Activated CD8-positive, alpha-beta memory T cell treated with anti-CD3 and anti-CD28 coated beads, Interleukin-2, amount 50 U/mL, for 24 hours (primary cell): ENCODE results near the gene RRH.

Source experiments
- DNase-seq: peaks from one replicate; pipeline ENCODE4 v3.0.0-alpha.2; 2020; ENCODE audit errors: extremely low read depth

Gene RRH

DNA sequence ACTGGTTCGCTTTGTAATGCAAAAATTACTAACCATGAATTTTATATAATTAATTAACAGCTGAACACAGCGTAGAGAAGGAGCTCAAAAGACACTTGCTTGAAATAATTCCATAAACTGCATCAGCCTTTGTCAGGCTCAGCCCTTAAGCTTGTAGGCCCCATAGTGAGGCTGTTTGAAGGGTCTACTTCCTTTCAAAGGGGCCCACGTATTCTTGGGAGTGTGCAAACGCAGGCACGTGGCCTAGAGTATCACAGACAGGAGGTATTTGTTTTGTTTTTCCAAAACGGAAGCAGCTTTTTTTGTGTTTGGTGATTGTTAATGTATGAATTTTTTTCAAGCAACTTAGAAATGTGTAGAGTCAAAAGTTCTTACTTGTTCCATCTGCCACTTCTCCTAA is 59.3 kb downstream of the RRH start:
- DNase-seq, result no peak

DNA sequence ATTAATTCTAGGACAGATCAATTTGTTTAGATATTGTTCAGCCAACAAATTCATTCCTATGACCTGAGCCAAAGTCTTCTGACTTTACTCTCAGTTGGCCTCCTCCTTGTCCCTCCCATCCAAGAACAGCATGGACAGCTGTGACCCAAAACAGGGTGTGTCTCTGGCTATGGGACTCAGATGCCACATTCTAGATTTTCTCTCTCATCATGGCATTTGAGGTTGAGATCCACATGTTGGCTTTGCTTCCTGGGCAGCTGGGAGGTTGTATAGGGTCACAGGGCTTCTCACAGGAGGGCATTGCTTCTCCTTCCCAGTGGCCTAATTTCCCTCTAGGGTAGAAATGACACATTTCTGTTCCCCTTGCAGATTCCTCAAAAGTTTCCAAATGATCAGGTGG is 62.3 kb downstream of the RRH start:
- no peak for DNase-seq
